Stimulated activated CD4-positive, alpha-beta T cell treated with anti-CD3 and anti-CD28 coated beads, Interleukin-12 subunit alpha, Interleukin-12 subunit beta, amount 100 ng/mL, for 24 hours (primary cell): ENCODE data around the gene TINAGL1.

Experiments used
- DNase-seq, 2 experiments: peaks; one replicate each; pipeline ENCODE4 v3.0.0-alpha.2; 2020; ENCODE audit warnings: low read depth in 2 of 2

The TINAGL1 gene

GRCh38 chr1:31568895-31569595, 7.3 kb upstream of the TINAGL1 start:
- no peak for DNase-seq

DNA sequence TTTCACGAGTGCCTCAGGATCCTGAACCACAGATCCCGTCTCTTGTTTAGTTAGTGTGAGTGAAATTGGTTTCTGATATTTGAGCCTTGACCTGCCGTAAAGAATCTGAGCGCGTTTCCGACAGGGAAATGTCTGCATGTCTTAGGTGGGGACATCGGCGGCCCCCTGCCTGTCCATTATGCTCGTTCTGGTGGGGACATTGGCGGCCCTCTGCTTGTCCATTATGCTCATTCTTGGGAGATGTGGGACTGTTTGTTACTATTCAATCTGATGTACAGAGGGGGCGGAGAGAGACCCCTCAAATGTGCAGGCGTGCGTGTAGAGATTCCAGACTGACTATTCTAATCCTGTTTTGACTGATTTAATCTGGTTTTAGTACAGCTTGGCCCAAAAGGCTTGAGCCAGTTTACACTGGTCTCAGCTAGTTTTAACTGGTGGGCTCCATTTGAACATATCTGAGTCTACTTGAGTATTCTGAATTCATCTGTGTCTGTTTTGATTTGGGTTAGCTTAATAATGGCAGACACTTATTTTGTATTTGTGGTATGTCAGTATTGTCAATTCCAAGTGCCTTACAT, 6.6 kb upstream of the TINAGL1 start:
- DNase-seq = no peak

DNA sequence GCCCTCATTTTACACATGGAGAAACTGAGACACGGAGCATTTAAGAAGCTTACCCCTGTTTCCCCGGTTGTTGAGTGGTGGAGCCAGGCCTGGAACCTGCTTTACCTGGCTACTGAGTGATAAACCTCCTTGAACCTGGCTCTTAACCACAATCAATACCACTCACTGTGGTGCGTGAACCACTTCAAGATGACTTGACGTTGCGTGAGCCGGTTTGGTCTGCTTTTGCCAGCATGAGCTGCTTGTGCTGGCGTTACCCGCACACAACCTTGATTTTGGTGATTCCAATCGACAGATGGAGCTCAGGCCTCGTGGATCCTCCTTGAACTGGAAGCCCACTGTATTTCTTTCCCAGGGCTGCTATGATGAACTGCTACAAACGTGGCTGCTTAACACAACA, 6.1 kb upstream of the TINAGL1 start:
- no peak for DNase-seq

DNA sequence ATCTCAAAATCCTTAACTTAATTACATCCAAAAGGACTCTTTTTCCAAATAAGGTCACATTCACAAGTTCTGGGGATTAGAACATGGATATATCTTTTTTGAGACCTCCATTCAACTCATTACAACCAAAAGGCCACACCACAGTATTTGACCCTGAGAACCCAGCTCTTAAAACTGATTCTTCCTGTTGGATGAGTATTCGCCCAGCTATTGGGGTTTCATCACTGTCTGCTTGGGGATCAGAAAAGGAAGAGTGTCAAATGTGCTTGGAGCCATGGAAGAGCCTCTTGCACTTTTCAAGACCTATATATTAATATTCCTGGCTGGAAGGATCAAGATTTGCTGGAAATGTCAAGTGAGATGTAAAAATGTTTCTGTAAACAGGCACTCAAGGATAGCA, 5.4 kb upstream of the TINAGL1 start:
- DNase-seq = no peak

DNA sequence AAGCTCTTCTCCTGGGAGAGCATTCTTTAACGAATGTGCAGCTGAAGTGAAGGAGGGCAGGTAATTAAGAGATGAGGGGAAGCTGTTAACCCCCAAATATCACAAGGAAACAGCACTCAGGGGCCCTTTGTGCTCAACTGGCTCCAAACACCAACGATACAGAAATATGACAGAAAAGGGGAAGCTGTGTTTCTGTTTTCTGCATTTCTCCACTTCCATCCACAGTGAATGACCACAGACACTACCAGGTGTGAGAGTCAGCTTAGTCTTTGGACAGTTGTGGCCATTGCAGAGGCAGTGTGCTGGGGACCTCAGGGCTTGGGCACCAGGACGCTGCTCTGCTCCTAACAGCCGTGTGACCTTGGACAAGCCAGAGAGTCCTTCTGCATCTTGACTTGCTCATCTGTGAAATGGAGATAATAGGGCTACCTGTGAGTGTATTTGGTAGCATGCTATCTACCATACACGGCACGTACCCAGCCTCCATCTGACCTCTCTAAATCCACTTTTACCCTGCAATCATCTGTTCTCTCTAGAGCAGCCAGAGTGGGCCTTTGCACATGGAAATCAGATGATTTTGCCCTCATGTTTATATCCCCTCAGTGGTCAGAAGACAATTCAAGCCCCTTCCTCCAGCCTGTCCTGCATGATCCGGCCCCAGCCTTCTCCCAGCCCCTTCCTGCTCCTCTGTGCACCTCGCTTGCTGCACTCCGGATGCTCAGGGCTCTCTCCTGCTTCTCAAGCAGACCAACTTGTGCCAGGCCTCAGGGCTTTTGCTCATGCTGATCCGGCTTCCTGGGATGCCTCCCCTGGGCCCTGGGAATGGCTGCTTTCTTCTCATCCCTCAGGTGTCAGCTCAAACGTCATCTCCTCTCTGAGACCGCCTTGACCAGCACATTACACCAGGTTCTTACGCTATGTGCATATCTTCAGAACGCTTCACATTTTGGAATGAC, 4.7 kb upstream of the TINAGL1 start:
- no peak for DNase-seq

DNA sequence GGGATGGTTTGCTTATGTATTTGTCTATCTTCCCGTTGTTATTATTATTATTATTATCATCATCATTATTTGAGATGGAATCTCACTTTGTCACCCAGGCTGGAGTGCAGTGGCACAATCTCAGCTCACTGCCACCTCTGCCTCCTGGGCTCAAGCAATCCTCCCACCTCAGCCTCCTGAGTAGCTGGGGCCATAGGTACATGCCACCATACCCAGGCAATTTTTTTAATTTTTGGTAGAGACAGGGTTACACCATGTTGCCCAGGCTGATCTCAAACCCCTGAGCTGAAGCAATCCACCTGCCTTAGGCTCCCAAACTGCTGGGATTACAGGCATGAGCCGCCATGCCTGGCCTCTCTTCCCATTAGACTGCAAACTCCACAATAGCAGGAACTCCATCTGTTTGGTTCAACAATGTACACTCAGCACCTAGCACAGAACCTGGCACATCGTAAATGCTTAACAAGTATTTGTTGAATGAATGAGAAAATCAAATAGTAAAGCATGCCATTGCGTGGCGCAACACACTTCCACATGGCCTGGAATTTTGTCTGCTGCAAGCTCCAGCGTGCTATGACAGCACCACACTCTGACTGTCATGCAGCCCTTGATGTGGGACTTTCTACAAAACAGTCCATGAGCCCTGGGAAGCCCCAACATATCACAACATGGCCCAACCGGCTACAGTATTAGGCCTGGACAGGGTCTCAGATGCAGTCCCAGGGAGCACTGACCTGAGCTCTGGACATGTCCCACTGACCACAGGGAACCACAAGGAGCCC, 3.8 kb upstream of the TINAGL1 start:
- DNase-seq = no peak

GRCh38 chr1:31573261-31573660, 3.1 kb upstream of the TINAGL1 start:
- no peak for DNase-seq

- DNase-seq = no peak
These were observed 1.5 kb upstream of the TINAGL1 start for GRCh38 chr1:31574749-31575368.

- DNase-seq = no peak
These were observed 760 bp upstream of the TINAGL1 start for GRCh38 chr1:31575369-31576140.

DNA sequence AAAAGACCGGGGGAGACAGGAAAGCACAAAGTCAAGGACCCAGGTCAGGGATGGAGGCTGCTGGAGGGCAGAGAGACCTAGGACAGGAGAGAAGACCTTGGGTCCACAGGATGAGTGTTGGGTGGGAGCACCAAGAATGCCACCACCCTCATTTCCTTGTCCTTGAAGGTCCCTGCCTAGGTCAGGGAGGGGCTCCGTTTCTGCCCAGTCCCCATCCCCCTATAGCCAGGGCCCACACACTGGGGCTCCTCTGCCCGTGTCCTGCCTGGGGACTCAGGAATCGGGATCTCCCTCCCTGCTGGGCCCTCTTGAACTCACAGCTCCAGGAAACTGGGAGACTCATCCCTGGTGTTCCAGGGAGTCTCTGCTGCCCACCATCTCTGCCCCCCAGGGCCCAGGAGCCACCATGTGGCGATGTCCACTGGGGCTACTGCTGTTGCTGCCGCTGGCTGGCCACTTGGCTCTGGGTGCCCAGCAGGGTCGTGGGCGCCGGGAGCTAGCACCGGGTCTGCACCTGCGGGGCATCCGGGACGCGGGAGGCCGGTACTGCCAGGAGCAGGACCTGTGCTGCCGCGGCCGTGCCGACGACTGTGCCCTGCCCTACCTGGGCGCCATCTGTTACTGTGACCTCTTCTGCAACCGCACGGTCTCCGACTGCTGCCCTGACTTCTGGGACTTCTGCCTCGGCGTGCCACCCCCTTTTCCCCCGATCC, 584 bp downstream of the TINAGL1 start:
- no peak for DNase-seq

GRCh38 chr1:31577515-31578192, 1.3 kb downstream of the TINAGL1 start:
- DNase-seq = no peak

DNA sequence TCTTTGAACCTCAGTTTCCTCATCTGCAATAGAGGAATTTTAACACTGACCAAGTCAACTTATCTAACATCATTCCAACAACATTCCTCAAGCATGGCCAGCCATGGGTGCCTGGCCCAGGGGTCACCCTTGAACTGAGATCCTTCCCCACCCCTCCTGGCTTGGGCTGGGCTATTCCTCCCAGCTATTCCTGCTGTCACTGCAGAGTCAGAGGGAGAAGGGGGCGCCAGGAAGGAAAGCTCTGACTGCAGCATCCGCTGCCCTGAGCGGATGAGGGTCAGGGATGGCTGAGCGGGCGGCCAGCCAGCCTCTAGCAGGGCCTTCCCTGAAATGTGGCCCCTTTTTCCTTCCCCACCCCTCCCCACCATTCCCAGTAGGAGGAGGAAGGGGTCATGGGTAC, 3.1 kb downstream of the TINAGL1 start:
- DNase-seq = no peak

GRCh38 chr1:31580513-31580870, 4.2 kb downstream of the TINAGL1 start:
- no peak for DNase-seq

- DNase-seq = no peak
These were observed 4.7 kb downstream of the TINAGL1 start for GRCh38 chr1:31580891-31581603.

DNA sequence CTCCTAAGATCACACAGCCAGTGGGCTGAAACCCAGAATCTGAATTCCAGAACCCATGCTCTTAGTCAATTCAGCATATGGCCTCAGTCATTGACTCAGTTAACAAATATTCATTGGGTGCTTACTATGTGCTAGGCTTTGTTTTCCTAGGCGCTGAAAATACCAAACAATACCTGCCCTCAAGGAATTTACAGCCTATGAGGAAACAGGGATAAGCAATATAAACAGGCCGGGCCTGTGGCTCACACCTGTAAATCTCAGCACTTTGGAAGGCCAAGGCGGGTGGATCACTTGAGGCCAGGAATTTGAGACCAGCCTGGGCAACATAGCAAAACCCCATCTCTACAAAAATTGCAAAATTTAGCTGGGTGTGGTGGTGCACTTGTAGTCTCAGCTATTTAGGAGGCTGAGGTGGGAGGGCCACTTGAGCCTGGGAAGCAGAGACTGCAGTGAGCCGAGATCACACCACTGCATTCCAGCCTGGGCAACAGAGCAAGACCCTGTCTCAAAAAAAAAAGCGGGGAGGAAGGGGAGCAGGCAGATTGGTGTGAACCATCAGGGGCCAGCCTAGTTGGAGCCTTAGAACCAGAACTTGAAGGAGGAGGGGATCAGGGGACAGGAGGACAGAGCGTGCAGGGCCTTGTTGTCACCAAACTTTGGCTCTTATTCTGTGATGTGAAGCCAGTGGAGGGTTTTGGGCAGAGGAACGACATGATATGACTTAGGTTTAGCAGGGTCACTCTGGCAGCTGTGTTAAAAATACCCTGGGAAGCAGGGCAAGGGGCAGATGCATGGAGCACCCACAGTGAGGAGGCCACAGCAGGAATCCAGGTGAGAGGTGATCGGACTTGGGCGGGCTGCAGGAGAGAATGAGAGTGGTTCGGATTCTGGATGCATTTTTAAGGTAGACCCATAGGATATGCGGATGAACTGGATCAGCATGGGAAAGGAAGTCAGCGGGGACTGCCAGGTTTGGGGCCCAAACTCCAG, 5.8 kb downstream of the TINAGL1 start:
- no peak for DNase-seq

DNA sequence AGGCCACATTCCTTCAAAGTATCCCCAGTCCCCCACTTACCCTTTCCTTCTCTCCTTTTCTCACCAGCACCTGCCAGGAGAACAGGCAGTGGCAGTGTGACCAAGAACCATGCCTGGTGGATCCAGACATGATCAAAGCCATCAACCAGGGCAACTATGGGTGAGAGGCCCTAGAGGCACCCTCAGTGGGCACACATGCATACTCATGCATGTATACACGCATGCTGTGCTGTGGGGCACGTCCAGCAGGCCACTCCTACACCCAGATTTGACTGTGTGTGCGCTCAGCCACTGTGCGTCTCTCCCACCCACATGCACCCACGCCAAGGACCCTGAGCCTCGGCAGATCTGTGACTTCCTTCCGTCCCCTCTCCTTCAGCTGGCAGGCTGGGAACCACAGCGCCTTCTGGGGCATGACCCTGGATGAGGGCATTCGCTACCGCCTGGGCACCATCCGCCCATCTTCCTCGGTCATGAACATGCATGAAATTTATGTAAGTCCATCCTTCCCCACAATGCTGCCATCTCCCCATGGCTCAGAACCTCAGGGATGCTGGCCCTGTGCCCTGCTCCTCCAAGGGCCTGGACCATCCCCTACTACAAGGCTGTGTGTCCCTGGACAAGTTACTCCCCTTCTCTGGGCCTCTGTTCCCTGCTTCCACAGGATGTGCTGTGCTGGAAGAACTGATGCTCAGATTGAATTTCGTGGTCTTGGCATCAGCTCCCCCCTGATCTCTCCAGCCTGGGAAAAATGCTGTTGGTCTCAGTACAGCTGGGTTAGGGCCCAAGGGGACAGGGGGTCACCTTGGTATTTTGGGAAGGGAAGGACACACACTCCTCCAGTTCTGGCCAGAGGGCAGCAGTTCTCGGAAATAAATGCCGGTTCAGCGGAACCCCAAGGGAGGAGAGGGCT, 7.0 kb downstream of the TINAGL1 start:
- no peak for DNase-seq
